Neuronal stem cell (in vitro differentiated cells): ENCODE results near the gene CDR2L.
"Not testable (repeated sequence)": the region's sequence is repeated elsewhere in the genome, so short reads cannot be mapped to it uniquely, and the experiment has no call there.

ENCODE experiments used
- DNase-seq: peaks from one replicate; pipeline ENCODE4 v3.0.0-alpha.2; 2013; ENCODE audit warnings: low spot score
- H2AFZ ChIP-seq: one replicate; pipeline ENCODE4 v1.6.1; 2013; ENCODE audit warnings: mild to moderate bottlenecking, low read length, inconsistent platforms
- H2AK5ac ChIP-seq: 2 replicates; pipeline ENCODE4 v1.6.1; 2013; ENCODE audit warnings: low read depth, mild to moderate bottlenecking, inconsistent platforms, low read length, moderate library complexity, mixed read lengths
- H2BK120ac ChIP-seq: 2 replicates; pipeline ENCODE4 v1.6.1; 2013; ENCODE audit warnings: low read depth, mild to moderate bottlenecking, inconsistent platforms, low read length, moderate library complexity, mixed read lengths
- H2BK12ac ChIP-seq: one replicate; pipeline ENCODE4 v1.6.1; 2013; ENCODE audit warnings: low read length, inconsistent platforms
- H2BK15ac ChIP-seq: 2 replicates; pipeline ENCODE4 v1.6.1; 2013; ENCODE audit warnings: mild to moderate bottlenecking, low read length, inconsistent platforms, mixed read lengths
- H2BK5ac ChIP-seq: one replicate; pipeline ENCODE4 v1.6.1; 2013; ENCODE audit warnings: inconsistent platforms, mild to moderate bottlenecking, low read length, moderate library complexity
- H3K14ac ChIP-seq: one replicate; pipeline ENCODE4 v1.6.1; 2013; ENCODE audit warnings: low read length, inconsistent platforms
- H3K18ac ChIP-seq: 2 replicates; pipeline ENCODE4 v1.6.1; 2013; ENCODE audit warnings: low read length, inconsistent platforms
- H3K23ac ChIP-seq: 2 replicates; pipeline ENCODE4 v1.6.1; 2013; ENCODE audit warnings: low read depth, mild to moderate bottlenecking, mixed read lengths, low read length, inconsistent platforms; ENCODE audit not compliant: poor library complexity
- H3K27ac ChIP-seq: replicated peaks from 3 replicates; pipeline ENCODE4 v1.5.1; 2013; ENCODE audit warnings: low read length, inconsistent platforms
- H3K27me3 ChIP-seq, 3 experiments: 2 replicates each; pipeline ENCODE4 v1.6.1; 2013; ENCODE audit warnings: low read length in 3 of 3, mild to moderate bottlenecking in 2 of 3, inconsistent platforms in 1 of 3, low read depth in 1 of 3, mixed read lengths in 1 of 3, moderate library complexity in 1 of 3; ENCODE audit not compliant: control insufficient read depth in 3 of 3, insufficient read depth in 3 of 3
- H3K36me3 ChIP-seq, 2 donors: replicated peaks in 1 of 2; 2 replicates each; pipeline ENCODE4 v1.6.1; 2013; ENCODE audit warnings: low read length in 2 of 2; ENCODE audit not compliant: control insufficient read depth in 2 of 2, insufficient read depth in 2 of 2
- H3K4ac ChIP-seq: 2 replicates; pipeline ENCODE4 v1.6.1; 2013; ENCODE audit warnings: inconsistent platforms, mild to moderate bottlenecking, low read length, moderate library complexity
- H3K4me1 ChIP-seq, 2 donors: 1 replicate in 1 of 2; 2 replicates in 1 of 2; pipeline ENCODE4 v1.6.1; 2013; ENCODE audit warnings: low read length in 2 of 2, low read depth in 1 of 2; ENCODE audit not compliant: control insufficient read depth in 2 of 2, insufficient read depth in 1 of 2
- H3K4me2 ChIP-seq: one replicate; pipeline ENCODE4 v1.6.1; 2013; ENCODE audit warnings: mild to moderate bottlenecking, low read length, inconsistent platforms; ENCODE audit not compliant: insufficient read depth, poor library complexity, severe bottlenecking
- H3K4me3 ChIP-seq, 2 donors: 2 replicates each; pipeline ENCODE4 v1.5.1; 2013; ENCODE audit warnings: low read length in 2 of 2, mild to moderate bottlenecking in 2 of 2, inconsistent platforms in 1 of 2, moderate library complexity in 1 of 2
- H3K79me1 ChIP-seq: one replicate; pipeline ENCODE4 v1.6.1; 2013; ENCODE audit warnings: low read depth, mild to moderate bottlenecking, inconsistent platforms, low read length, moderate library complexity
- H3K9ac ChIP-seq: one replicate; pipeline ENCODE4 v1.6.1; 2013; ENCODE audit warnings: mild to moderate bottlenecking, low read depth, low read length, inconsistent platforms; ENCODE audit not compliant: poor library complexity
- H3K9me3 ChIP-seq, 2 donors: replicated peaks in 1 of 2; 2 replicates each; pipeline versions ENCODE3 to v1.6.1; 2013; ENCODE audit warnings: low read length in 2 of 2, mild to moderate bottlenecking in 2 of 2, inconsistent platforms in 1 of 2, low read depth in 1 of 2, mixed read lengths in 1 of 2, moderate library complexity in 1 of 2; ENCODE audit not compliant: control insufficient read depth in 2 of 2, insufficient read depth in 1 of 2
- H4K8ac ChIP-seq: one replicate; pipeline ENCODE4 v1.6.1; 2013; ENCODE audit warnings: low read depth, mild to moderate bottlenecking, inconsistent platforms, low read length, moderate library complexity
- H4K91ac ChIP-seq: one replicate; pipeline ENCODE4 v1.6.1; 2013; ENCODE audit warnings: low read length, low read depth, mild to moderate bottlenecking, inconsistent platforms; ENCODE audit not compliant: poor library complexity
- WGBS, 2 donors: extraction: QIAGEN DNeasy Blood & Tissue Kit; methylation state at CpG; one replicate each; pipeline ENCODE4 v1.1.7; 2013; ENCODE audit warnings: missing lambda C conversion rate in 2 of 2, mixed read lengths in 1 of 2; ENCODE audit not compliant: insufficient read length in 2 of 2, insufficient replicate concordance in 1 of 2; ENCODE audit errors: extremely low coverage in 2 of 2; 5-methylcytosine and 5-hydroxymethylcytosine counted together

CDR2L gene

DNA sequence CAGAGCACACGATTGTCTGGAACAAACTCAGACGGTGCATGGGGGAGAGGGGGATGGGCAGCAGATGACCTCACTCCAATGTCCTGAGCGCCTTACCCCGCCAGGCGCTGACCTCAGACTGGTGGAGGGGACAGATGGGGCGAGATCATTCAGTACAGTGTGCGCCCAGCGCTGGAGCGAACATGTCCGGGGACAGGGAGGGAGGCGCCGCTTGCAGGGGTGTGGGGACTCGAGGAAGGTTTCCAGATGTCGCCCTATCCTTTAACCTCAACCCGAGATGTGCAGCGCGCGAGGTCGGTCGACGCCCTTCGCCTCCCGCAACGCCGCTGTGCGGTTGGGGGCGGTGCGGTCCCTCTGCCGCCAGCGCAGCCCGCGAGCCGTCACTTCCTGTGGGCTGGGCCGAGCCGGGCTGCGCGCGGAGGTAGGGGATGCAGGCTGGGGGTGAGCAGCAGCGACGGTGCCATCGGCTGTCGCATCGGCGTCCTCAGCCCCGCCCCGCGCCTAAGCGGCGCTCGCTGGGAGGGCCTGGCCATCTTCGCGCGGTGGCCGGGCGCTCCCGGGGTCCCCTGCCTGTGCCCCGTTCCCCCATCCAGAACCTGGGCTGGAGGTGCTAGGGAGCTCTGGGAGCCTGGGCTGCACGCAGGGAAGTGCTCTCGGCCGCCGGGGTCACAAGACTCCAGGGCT is 5.3 kb upstream of the CDR2L start:
- H3K18ac ChIP-seq: peak overlapping the region; percentile 99
- no peak overlapping the region for H2AK5ac ChIP-seq
- peak overlapping the region; percentile 78 for H3K14ac ChIP-seq
- H2AFZ ChIP-seq: peak overlapping the region; percentile 90
- peaks cover 2 to 6% of the 10 kb centered on the region in 2 donors for H3K4me1 ChIP-seq
- peaks cover 0 to 2% of the 10 kb centered on the region in 2 donors for H3K9me3 ChIP-seq
- H3K9ac ChIP-seq: peak overlapping the region; percentile 88
- no CpG with 5 or more reads among the region's 61 CpGs for WGBS, 2 donors
- peak overlapping the region; percentile 88 to 92 for H3K4me3 ChIP-seq
- peak overlapping the region; percentile 79 for H3K4me2 ChIP-seq
- peak; percentile 78 for DNase-seq
- no peak overlapping the region for H2BK12ac ChIP-seq
- H2BK120ac ChIP-seq: no peak overlapping the region
- H3K36me3 ChIP-seq: no peaks in the 10 kb centered on the region
- no peaks in the 10 kb centered on the region for H3K79me1 ChIP-seq
- peak overlapping the region; percentile 97 for H2BK15ac ChIP-seq
- peak overlapping the region; percentile 98 for H3K23ac ChIP-seq
- H4K91ac ChIP-seq: no peak overlapping the region
- no peak overlapping the region for H3K4ac ChIP-seq
- H4K8ac ChIP-seq: peak overlapping the region; percentile 87
- H3K27ac ChIP-seq: peak overlapping the region; percentile 78
- peak overlapping the region; percentile 92 for H2BK5ac ChIP-seq
- peaks cover 0 to 3% (median 0%) of the 10 kb centered on the region in 3 experiments for H3K27me3 ChIP-seq

DNA sequence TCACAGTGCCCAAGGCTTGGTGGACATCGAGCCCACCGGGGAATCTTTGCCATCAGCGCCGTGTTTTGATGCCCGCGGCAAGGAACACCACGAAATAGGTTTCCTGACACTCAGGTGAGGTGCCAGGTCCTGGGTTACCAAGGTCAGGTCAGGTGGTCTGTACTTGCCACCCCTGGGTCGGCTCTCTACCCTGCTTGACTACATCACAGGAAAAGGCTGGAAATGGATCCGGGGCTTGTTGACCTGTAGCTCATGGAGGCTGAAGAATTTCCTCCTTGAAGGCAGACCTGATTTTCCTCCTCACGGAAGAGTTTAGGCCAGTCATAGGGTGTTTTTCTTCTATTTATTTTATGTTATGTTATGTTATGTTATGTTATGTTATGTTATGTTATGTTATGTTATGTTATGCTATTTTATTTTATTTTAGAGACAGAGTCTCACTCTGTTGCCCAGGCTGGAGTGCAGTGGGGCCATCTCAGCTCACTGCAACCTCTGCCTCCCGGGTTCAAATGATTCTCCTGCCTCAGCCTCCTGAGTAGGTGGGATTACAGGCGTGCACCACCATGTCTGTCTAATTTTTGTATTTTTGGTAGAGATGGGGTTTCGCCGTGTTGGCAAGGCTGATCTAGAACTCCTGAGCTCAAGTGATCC is 4.6 kb upstream of the CDR2L start:
- H4K91ac ChIP-seq, H3K27me3 ChIP-seq, H3K36me3 ChIP-seq, H2AK5ac ChIP-seq, H3K4me1 ChIP-seq, H2BK120ac ChIP-seq, H4K8ac ChIP-seq, H2BK15ac ChIP-seq, H3K4ac ChIP-seq, H3K79me1 ChIP-seq, H2BK12ac ChIP-seq, H3K9me3 ChIP-seq, DNase-seq: not testable (repeated sequence)
- Histone ChIP-seq H3K9ac (peak overlapping the region; percentile 88), H3K27ac (peak overlapping the region; percentile 69), H2AFZ (peak overlapping the region; percentile 90), H3K14ac (peak overlapping the region; percentile 78), H3K23ac (peak overlapping the region; percentile 98), H3K4me2 (peak overlapping the region; percentile 79), H2BK5ac (peak overlapping the region; percentile 92), H3K18ac (peak overlapping the region; percentile 99), H3K4me3 (peak overlapping the region; percentile 88 to 92)
- no CpG with 5 or more reads among the region's 14 CpGs for WGBS, 2 donors

DNA sequence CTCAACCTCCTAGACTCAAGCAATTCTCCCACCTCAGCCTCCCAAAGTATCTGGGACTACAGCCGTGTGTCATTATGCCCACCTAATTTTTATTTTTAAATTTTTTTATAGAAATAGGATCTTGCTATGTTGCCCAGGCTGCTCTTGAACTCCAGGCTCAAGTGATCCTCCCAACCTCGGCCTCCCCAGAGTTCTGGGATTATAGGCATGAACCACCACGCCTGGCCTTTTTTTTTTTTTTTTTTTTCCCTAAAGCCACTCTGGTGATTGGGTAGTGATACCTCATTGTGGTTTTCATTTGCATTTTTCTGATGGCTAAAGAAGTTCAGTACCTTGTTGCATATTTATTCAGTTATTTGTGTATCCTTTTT is 1.2 kb upstream of the CDR2L start:
- no peak overlapping the region for H3K18ac ChIP-seq
- no peaks in the 10 kb centered on the region for H3K9me3 ChIP-seq
- H3K14ac ChIP-seq: no peak overlapping the region
- no peak overlapping the region for H4K91ac ChIP-seq
- no peak overlapping the region for H3K27ac ChIP-seq
- H3K4me1 ChIP-seq: peaks cover 8 to 13% of the 10 kb centered on the region in 2 donors
- peaks cover 14% of the 10 kb centered on the region for H3K79me1 ChIP-seq
- no peak overlapping the region for H2AK5ac ChIP-seq
- H3K4me2 ChIP-seq: no peak overlapping the region
- H3K36me3 ChIP-seq: peaks cover 2 to 10% of the 10 kb centered on the region in 2 donors
- no peak overlapping the region for H3K23ac ChIP-seq
- no peaks in the 10 kb centered on the region for H3K27me3 ChIP-seq
- no peak overlapping the region for H3K9ac ChIP-seq
- H2BK15ac ChIP-seq: no peak overlapping the region
- no peak overlapping the region for H3K4me3 ChIP-seq
- H2BK5ac ChIP-seq: no peak overlapping the region
- no peak overlapping the region for H4K8ac ChIP-seq
- H2AFZ ChIP-seq: no peak overlapping the region
- H3K4ac ChIP-seq: no peak overlapping the region
- DNase-seq: no peak
- WGBS, 2 donors: no CpG with 5 or more reads among the region's 3 CpGs
- H2BK120ac ChIP-seq: no peak overlapping the region
- no peak overlapping the region for H2BK12ac ChIP-seq

DNA sequence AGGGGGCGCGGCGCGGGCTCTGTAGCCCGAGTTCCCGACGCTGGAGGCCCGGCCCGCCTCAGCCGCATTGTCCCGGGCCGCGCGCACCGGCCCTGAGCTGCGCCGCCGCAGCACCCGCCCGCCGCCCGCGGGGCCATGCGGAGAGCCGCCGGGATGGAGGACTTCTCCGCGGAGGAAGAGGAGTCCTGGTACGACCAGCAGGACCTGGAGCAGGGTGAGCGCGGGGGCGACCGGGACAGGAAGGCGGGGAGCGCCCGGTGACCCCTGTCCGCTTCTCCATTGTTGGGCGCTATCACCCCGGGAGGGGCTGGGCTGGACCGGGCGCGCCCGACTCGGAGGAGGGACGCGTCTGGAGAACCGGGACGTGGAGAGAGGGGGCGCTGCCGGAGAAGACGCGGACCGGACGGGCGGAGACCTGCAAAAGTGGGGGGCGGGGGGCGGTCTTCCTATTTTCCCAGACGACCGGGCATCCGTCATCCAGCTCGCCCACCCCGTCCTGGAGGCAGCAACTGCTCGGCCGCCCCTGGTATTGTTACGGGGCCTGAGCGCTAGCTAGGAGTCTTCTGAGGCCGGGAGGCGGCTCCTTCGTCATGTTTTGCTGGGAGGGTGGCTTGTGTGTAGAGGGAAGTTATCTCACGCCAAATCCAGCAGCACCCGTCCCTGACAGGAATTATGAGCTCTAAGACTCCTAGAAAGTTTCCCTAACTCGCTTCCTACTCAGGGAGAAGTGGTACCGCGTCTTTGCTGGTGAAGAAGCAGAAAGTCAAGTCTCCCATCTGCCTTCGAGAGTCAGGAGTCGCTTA is 678 bp downstream of the CDR2L start:
- H2BK120ac ChIP-seq: no peak overlapping the region
- peak overlapping the region; percentile 88 for H3K9ac ChIP-seq
- H3K4me1 ChIP-seq: peaks cover 7 to 8% of the 10 kb centered on the region in 2 donors
- peak overlapping the region; percentile 18 for H3K23ac ChIP-seq
- peak overlapping the region; percentile 98 for H2AFZ ChIP-seq
- H3K14ac ChIP-seq: no peak overlapping the region
- no peak overlapping the region for H2BK12ac ChIP-seq
- peak overlapping the region; percentile 84 for H3K27ac ChIP-seq
- peak overlapping the region; percentile 81 to 99 for H3K4me3 ChIP-seq
- H3K79me1 ChIP-seq: peaks cover 14% of the 10 kb centered on the region
- peak overlapping the region; percentile 88 for H2BK5ac ChIP-seq
- no peak overlapping the region for H3K4ac ChIP-seq
- no peak overlapping the region for H2BK15ac ChIP-seq
- peak; percentile 73 for DNase-seq
- peaks cover 2 to 26% of the 10 kb centered on the region in 2 donors for H3K36me3 ChIP-seq
- H3K9me3 ChIP-seq: no peaks in the 10 kb centered on the region
- H3K27me3 ChIP-seq: no peaks in the 10 kb centered on the region
- H4K8ac ChIP-seq: no peak overlapping the region
- H3K4me2 ChIP-seq: peak overlapping the region; percentile 87
- WGBS, 2 donors: no CpG with 5 or more reads among the region's 76 CpGs
- H3K18ac ChIP-seq: peak overlapping the region; percentile 95
- H4K91ac ChIP-seq: no peak overlapping the region
- peak overlapping the region; percentile 40 for H2AK5ac ChIP-seq
